K562 (cell line): ENCODE measurements around the gene GUK1. TPM values are rescaled to one million over a fixed set of nuclear protein-coding genes. Genes with fewer than 3 reads are reported as not detected.

Source experiments
- ATF7 ChIP-seq: fragments of 450-650 bp; IDR thresholded peaks from 2 replicates; pipeline ENCODE4 v1.7.1; 2014; ENCODE audit warnings: mild to moderate bottlenecking, moderate library complexity
- CLOCK ChIP-seq: fragments of 250-450 bp; sonication (Bioruptor Pico); IDR thresholded peaks from 2 replicates; pipeline ENCODE4 v1.4.0; 2020; ENCODE audit warnings: mild to moderate bottlenecking, moderate library complexity, borderline replicate concordance
- CSDE1 ChIP-seq, 2 experiments: fragments of 450-650 bp; IDR thresholded peaks; 2 replicates each; pipeline ENCODE4 v1.6.1; 2016; ENCODE audit warnings: mild to moderate bottlenecking in 1 of 2
- GTF2E2 ChIP-seq: fragments of 200-800 bp; sonication (Bioruptor generic); IDR thresholded peaks from 2 replicates; pipeline ENCODE4 v1.6.1; 2016; ENCODE audit warnings: missing genetic modification characterization, missing compliant biosample characterization
- IRF1 ChIP-seq: sonication (generic); formaldehyde crosslinking; IDR thresholded peaks from 2 replicates; pipeline ENCODE4 v1.8.0; 2022; ENCODE audit warnings: missing genetic modification reagents, mild to moderate bottlenecking, borderline replicate concordance
- JUND ChIP-seq, 2 experiments: IDR thresholded peaks; 2 replicates in 1 of 2; 3 replicates in 1 of 2; pipeline ENCODE4 v1.6.1; 2011; ENCODE audit warnings: borderline replicate concordance in 2 of 2, low read depth in 2 of 2, low read length in 2 of 2, improper control_type of control experiment in 1 of 2, missing biosample characterization in 1 of 2, missing genetic modification characterization in 1 of 2, missing genetic modification reagents in 1 of 2
- KAT7 ChIP-seq: sonication (generic); formaldehyde crosslinking; IDR thresholded peaks from 2 replicates; pipeline ENCODE4 v1.8.0; 2022; ENCODE audit warnings: missing genetic modification reagents, mild to moderate bottlenecking, borderline replicate concordance
- LARP7 ChIP-seq: fragments of 450-650 bp; IDR thresholded peaks from 2 replicates; pipeline ENCODE4 v1.6.1; 2016
- POU5F1 ChIP-seq: fragments of 150-350 bp; IDR thresholded peaks from 2 replicates; pipeline ENCODE4 v1.6.1; 2014; ENCODE audit warnings: borderline replicate concordance, low read length, low read depth, mild to moderate bottlenecking; ENCODE audit not compliant: partially characterized antibody
- SETDB1 ChIP-seq: IDR thresholded peaks from one replicate; pipeline ENCODE4 v1.6.1; 2012; ENCODE audit warnings: low read length, control low read depth, inconsistent platforms
- TEAD1 ChIP-seq, 2 experiments: fragments of 450-650 bp in 1 of 2; sonication (generic) in 1 of 2; formaldehyde crosslinking; IDR thresholded peaks; 2 replicates each; pipeline versions ENCODE4 v1.4.0 to v1.8.0; 2020 to 2022; ENCODE audit warnings: mild to moderate bottlenecking in 2 of 2, missing genetic modification reagents in 1 of 2
- ZBTB26 ChIP-seq: fragments of 450-650 bp; formaldehyde crosslinking; IDR thresholded peaks from 2 replicates; pipeline ENCODE4 v1.4.0; 2022; ENCODE audit warnings: missing genetic modification characterization
- ZKSCAN8 ChIP-seq: fragments of 200-800 bp; sonication (Bioruptor generic); IDR thresholded peaks from 2 replicates; pipeline ENCODE4 v1.6.1; 2016; ENCODE audit warnings: missing genetic modification characterization, missing compliant biosample characterization
- polyA plus RNA-seq, 8 experiments: library from polyadenylated mRNA; depleted of rRNA in 4 of 8; stranded (reverse) in 5 of 8; unstranded in 3 of 8; fragments of >200 nt; fragmentation: Nextera tagmentation in 2 of 8; fragmentation: Illumina TruSeq in 1 of 8; extraction: Ambion mirVana in 2 of 8; extraction: Trizol in 1 of 8; gene quantifications; 2 replicates each; pipeline versions ENCODE4 v1.2.1 to v1.2.3, GENCODE V29; 2011 to 2014; ENCODE audit warnings: inconsistent platforms in 1 of 8, missing spikeins in 1 of 8
- total RNA-seq, 7 experiments: library from RNA; depleted of rRNA in 6 of 7; stranded (reverse); fragments of >200 nt in 6 of 7; fragmentation: Illumina TruSeq in 2 of 7; extraction: Trizol in 2 of 7; gene quantifications; 2 replicates each; pipeline versions ENCODE4 v1.2.1 to v1.2.3, GENCODE V29; 2011 to 2021; ENCODE audit warnings: low replicate concordance in 1 of 7
- TF ChIP-seq, protein P1 (sequence below): sonication (generic); IDR thresholded peaks from 2 replicates; pipeline ENCODE4 v1.6.1; 2016
- TF ChIP-seq, protein P2 (sequence below), 2 experiments: fragments of 200-800 bp in 1 of 2; sonication (Bioruptor generic) in 1 of 2; sonication (generic) in 1 of 2; formaldehyde crosslinking in 1 of 2; IDR thresholded peaks in 1 of 2; conservative IDR thresholded peaks in 1 of 2; 2 replicates each; pipeline versions ENCODE4 v1.5.0 to v1.6.1; 2016 to 2020; ENCODE audit warnings: missing compliant biosample characterization in 1 of 2, missing genetic modification characterization in 1 of 2, missing genetic modification reagents in 1 of 2
- TF ChIP-seq, protein P3 (sequence below), 2 experiments: IDR thresholded peaks; 2 replicates each; pipeline ENCODE4 v1.6.1; 2011; ENCODE audit warnings: borderline replicate concordance in 1 of 2, control low read depth in 1 of 2, low read depth in 1 of 2, low read length in 1 of 2, mild to moderate bottlenecking in 1 of 2, mixed read lengths in 1 of 2, moderate library complexity in 1 of 2; ENCODE audit not compliant: insufficient read depth in 1 of 2, insufficient read length in 1 of 2, poor library complexity in 1 of 2, severe bottlenecking in 1 of 2; ENCODE audit errors: extremely low read depth in 1 of 2

GUK1 gene
- total and polyA plus RNA-seq, 9 of the 15 experiments (the other 6 are each of a cell fraction or from before 2014, with no cell fraction given), result 7.0 to 331 (median 132) TPM

- TF ChIP-seq GTF2E2 (tag) (peak; percentile 78; the same call in 1 of the 2 replicates), SETDB1 (peak; percentile 81), TEAD1 (CRISPR knock-in tag; IDR thresholded peaks at IDR 0.05) (peak in 1 of 2 experiments; percentile 87; a peak in 2 of 4 replicates), ZBTB26 (CRISPR knock-in tag) (no peak), KAT7 (CRISPR knock-in tag) (peak; percentile 86; the same call in 1 of the 2 replicates), JUND (IDR thresholded peaks at IDR 0.05; ENCODE audit: borderline replicate concordance, low read depth, low read length) (peak; percentile 99), JUND (tag; IDR thresholded peaks at IDR 0.05; ENCODE audit: borderline replicate concordance, low read depth, low read length) (peak; percentile 90; the same call in 2 of the 3 replicates), CSDE1 (IDR thresholded peaks at IDR 0.05) (no peak), CLOCK (CRISPR knock-in tag) (no peak), ATF7 (peak; percentile 100), LARP7 (no peak), ZKSCAN8 (CRISPR knock-in tag) (no peak), POU5F1 (no peak), IRF1 (CRISPR knock-in tag) (no peak)
- TF ChIP-seq, protein P1, sequence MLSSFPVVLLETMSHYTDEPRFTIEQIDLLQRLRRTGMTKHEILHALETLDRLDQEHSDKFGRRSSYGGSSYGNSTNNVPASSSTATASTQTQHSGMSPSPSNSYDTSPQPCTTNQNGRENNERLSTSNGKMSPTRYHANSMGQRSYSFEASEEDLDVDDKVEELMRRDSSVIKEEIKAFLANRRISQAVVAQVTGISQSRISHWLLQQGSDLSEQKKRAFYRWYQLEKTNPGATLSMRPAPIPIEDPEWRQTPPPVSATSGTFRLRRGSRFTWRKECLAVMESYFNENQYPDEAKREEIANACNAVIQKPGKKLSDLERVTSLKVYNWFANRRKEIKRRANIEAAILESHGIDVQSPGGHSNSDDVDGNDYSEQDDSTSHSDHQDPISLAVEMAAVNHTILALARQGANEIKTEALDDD, result no peak
- TF ChIP-seq, protein P2, sequence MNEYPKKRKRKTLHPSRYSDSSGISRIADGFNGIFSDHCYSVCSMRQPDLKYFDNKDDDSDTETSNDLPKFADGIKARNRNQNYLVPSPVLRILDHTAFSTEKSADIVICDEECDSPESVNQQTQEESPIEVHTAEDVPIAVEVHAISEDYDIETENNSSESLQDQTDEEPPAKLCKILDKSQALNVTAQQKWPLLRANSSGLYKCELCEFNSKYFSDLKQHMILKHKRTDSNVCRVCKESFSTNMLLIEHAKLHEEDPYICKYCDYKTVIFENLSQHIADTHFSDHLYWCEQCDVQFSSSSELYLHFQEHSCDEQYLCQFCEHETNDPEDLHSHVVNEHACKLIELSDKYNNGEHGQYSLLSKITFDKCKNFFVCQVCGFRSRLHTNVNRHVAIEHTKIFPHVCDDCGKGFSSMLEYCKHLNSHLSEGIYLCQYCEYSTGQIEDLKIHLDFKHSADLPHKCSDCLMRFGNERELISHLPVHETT (CRISPR knock-in tag; conservative IDR thresholded peaks at IDR 0.05 in 1 of 2, IDR thresholded peaks at IDR 0.05 in 1 of 2), result peak in 1 of 2 experiments; percentile 96; a peak in 2 of 4 replicates
- TF ChIP-seq, protein P3, sequence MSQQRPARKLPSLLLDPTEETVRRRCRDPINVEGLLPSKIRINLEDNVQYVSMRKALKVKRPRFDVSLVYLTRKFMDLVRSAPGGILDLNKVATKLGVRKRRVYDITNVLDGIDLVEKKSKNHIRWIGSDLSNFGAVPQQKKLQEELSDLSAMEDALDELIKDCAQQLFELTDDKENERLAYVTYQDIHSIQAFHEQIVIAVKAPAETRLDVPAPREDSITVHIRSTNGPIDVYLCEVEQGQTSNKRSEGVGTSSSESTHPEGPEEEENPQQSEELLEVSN (IDR thresholded peaks at IDR 0.05; ENCODE audit: borderline replicate concordance in 1 of 2, extremely low read depth in 1 of 2, insufficient read depth in 1 of 2, insufficient read length in 1 of 2, low read depth in 1 of 2, low read length in 1 of 2, poor library complexity in 1 of 2, severe bottlenecking in 1 of 2), result peak; percentile 39 to 94
Measured at GRCh38 chr1:228165372-228166169, 25.5 kb downstream of the GUK1 start, which contains the start of gene IBA57 (continued).
